HG02759 (cell line): ENCODE measurements around the gene MED13L.
"Not testable (repeated sequence)": the region's sequence is repeated elsewhere in the genome, so short reads cannot be mapped to it uniquely, and the experiment has no call there.

Experiments used
- ATAC-seq: cut with Tn5 transposase; IDR thresholded peaks from one replicate; pipeline ENCODE4 v1.9.1; 2021; ENCODE audit warnings: mild to moderate bottlenecking, moderate library complexity; ENCODE audit not compliant: unreplicated experiment

MED13L gene

GRCh38 chr12:116303929-116304328, 26.4 kb upstream of the MED13L start:
- ATAC-seq, result no peak

- no peak for ATAC-seq
These were observed 25.6 kb upstream of the MED13L start for GRCh38 chr12:116303066-116303465.

DNA sequence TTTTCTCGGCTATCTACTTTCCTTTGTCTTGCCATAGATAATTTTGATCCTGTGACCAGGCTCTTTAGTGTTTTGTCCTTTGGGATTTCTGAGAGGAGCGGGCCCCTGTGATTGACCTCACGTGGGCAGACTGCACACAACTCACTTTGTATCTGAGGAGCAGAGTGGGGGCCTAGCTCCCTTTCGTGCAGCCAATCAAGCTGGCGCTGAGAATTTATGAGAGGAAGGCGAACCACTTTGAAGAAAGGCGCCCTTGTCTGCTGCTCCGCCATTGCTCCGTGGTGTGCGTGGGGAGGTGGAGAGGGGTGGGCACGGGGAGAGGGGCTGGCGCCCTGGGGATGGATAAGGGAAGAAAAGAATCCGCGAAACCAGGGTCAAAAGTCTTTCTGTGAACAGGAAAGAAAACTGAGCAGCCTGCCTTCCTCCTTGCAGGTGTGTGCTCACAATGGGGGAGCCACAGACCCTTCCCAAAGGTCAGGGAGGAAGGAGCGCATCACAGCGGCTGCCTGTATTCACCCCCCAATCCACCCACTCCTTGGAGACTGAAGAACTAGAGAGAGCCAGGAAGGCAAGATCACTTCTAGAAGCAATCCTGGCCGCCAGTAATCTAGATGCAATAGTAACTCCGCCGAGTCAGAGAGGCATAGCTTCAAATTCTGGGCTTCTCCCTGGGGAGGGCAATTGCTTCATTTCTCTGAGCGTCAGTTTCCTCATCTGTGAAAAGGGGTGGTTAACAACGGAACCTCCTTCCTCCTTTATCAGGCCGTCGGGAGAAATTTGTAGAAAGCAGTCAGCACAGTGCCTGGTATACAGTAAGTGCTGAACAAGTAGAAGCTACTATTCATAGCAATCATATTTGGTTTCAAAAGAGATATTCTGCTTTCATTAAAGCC, 24.9 kb upstream of the MED13L start:
- no peak for ATAC-seq

DNA sequence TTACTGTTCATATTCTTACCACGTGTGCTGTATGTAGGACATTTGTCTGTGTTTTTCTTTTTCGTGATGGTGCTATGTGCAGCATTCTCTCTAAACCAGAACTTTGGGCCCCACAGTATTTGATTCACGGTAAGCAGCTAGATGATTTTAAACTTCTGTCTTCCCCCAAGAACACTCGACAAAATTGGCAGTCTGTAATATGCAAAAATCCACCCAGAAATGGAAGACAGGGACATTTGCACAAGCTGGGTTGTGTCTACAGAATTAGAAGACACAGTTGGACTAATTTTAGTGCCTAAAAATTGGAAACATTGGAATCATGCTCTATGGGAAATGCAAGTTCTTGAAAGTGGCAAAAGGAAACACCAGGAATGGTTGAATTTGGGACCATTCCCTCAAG, 24.1 kb upstream of the MED13L start:
- ATAC-seq, result no peak

DNA sequence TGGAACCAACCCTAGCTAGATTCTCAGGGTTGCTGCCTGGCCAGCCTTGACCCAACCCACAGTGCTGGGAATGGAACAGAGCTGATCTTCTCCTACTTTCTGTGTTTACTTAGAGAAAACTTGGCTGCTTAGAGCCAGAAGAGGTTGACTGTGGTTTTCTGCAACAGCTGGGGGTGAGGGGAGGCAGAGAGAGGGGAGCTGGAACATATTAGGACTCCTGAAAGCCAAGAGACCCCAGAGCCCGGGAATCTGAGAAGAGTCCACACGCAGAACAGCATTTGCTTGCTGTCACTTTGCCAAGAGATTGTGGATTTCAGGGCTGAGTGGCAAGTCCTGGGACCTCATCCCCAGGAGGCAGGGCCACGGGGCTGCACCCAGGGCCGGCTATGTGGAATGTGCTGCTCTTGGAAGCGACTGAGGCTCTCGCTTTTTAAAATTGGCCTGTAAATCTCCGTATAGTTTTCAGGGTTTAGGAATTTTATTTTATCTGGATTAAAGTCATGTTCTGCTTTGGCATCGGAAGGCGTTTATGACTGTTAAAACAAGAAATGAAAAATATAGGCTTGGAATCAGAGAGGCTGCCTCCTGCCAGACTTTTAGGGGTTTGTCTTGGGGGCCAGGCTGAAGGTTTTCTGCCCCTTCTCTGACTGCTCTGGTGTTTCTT, 22.3 kb upstream of the MED13L start:
- no peak for ATAC-seq

GRCh38 chr12:116299064-116299463, 21.6 kb upstream of the MED13L start:
- no peak for ATAC-seq

DNA sequence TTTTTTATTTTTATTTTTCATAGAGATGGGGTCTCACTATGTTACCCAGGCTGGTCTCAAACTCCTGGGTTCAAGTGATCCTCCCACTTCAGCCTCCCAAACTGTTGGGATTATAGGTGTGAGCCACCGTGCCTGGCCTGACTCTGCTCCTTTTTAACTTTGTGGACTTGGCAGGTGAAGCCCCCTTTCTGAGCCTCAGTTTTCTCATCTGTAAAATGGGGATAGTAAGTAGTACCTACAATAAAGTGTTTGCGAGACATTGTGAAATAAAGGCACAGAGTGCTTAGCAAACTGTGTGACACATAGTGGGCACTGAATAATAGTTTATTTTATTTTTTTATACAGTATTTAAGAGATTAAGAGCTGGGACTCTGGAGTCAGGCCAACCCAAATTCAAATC, 21.1 kb upstream of the MED13L start:
- no peak for ATAC-seq

DNA sequence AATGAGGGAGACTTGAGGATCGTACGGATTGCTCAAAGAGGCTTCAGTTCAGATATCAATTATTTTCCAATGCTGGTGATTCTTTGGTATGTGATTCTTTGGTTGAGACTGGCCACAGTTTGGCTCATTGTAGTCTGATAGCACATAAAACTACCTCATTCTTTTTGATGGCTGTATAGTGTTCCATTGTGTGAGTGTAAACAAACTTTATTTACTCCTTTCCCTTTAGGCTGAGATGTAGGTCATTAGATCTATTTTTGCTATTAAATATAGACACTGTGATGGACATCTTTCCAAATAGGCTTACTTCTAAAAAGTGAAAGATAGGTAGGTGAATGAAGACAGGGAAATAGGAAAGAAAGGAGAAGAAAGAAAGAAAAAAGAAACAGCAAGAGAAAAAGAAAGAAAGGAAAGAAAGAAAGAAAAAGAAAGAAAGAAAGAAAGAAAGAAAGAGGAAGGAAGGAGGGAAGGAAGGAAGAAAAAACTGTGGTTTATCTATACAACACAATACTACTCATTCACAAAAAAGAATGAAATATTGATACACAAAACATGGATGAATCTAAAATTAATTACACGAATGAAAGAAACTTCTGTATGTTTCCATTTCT, 19.8 kb upstream of the MED13L start:
- ATAC-seq, result no peak

GRCh38 chr12:116295327-116296263, 18.1 kb upstream of the MED13L start:
- ATAC-seq, result no peak

DNA sequence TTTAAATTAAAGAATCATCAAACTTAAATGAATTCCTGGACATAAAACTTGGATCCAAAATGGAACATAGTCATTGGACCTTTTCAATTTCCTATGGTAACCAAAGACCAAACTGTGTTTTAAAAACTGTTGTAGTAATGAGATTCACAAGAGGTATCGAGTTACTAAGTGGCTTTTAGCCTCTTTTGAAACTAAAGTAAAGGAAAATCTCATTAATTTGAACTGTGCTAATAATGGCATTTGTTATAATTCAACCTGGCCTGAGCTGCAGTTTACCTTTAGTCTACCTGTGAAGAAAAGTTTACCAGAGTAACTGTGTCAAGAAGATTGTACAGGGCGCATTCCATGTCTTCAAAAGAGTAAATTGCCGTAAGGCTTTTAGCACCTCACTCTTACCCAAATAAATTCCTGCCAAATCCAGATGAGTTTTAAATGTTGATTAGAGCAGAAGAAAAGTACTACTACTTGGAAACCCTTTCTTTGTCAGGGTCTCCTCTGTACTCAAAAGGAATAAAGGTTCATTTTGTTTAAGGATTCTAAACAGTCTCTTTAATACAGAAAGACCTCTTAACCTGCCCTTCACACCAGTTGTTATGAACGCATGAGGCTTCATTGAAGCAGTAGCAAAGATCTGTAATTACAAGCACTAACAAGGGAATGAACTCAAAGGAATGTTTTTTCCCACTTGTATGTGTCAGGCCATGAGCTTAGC, 17.1 kb upstream of the MED13L start:
- no peak for ATAC-seq

DNA sequence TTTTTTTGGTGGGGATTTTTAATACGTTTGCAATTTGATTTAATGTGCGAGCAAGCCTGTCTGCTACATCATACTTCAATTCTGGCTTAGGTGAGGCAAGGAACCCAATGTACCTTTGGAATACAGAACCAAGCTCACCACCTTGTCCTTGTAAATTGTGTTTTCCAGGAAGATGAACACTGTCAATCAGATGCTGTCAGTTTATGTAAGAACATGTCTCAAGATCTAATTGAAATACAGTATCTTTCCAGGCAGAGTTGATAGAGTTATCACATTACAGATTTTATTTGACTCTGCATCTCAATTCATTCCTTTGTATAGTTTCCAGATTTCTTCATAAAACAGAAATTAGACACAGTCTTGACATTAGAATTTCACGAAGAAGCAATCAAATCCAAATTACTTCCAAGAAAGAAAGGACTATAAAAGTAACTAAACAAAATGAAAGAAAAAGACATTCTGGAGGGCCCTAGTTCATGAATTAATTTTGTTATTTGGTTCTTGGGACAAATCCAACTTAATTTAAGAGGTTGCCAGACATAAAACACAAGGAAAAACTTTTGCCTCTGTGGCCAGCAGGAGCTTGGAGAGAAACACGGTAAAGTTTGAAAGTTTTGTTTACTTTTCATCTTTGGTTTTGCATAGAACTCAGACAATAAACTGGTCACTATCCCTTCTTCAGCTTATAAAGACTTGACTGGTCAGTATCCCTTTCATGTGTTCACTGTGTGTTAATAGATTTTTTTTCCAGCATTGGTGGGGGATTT, 16.4 kb upstream of the MED13L start:
- ATAC-seq, result no peak

DNA sequence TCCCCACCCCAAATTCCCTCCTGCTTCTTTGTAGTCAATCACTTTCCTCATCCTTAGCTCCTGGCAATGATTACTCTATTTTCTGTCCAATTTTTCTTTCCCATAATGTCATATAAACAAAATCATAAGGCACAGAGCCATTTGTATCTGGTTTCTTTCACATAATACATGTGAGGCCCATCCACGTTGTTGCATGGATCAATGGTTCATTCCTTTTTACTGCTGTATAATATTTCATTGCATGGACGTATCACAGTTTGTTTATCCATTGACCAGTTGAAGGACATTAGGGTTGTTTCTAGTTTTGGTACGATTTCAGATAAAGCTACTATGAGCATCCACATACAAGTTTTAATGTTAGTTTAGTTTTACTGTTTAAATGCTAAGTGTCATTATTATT, 13.7 kb upstream of the MED13L start:
- no peak for ATAC-seq

GRCh38 chr12:116288735-116289134, 11.2 kb upstream of the MED13L start:
- ATAC-seq, result no peak

- no peak for ATAC-seq
These were observed 10.4 kb upstream of the MED13L start for GRCh38 chr12:116287842-116288301.

- ATAC-seq, result no peak
These were observed 6.9 kb upstream of the MED13L start for GRCh38 chr12:116284396-116284795.

DNA sequence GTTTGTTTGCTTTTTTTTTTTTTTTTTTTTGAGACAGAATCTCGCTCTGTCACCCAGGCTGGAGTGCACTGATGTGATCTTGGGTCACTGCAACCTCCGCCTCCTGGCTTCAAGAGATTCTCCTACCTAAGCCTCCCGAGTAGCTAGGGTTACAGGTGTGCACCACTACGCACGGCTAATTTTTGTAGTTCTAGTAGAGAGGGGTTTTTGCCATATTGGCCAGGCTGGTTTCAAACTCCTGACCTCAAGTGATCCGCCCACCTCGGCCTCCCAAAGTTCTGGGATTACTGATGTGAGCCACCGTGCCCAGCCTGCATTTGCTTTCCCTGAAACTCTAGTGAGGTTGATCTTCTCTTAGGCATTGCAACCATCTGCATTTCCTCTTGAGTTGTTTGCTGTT, 6.4 kb upstream of the MED13L start:
- ATAC-seq, result not testable (repeated sequence)

DNA sequence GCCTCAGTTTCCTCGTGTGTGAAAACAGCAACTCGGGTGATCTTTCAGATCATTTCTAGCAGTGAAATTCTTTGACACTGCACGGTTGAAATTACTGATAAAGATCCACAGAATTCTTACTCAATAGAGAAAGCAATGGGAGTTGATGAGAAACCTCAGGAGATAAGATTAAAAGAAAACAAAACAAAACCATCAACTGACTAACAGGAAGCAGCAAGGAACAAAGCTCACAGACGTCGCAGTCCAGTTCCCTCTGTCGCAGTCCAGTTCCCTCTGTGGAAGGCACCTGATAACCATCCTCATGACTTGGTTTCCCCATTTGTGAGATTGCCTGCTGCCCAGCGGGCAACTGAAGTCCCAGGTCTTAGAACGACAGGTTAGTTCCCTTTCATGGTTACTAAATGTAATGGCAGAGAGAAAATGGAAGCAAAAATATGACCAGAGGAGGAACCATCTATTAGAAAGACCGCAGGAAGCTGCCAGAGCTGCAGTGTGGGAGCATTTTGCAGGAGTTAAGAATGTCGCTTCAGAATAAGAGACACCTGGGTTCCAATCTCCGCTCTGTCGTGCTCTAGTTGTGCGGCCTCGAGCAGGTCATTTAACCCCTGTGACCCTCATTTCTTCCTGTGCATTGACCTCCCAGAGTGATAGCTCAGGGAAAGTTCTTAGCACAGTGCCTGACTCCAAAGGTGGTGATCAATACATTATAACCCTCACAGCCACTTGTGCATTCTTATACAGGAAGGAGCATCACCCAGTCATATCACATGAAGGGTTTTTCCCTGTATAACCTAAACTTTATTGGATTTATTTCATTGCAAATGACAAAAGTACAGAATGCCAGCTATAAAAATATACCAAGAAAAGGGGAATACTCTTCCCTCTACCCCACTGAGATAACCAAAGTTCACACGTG, 5.1 kb upstream of the MED13L start:
- no peak for ATAC-seq

DNA sequence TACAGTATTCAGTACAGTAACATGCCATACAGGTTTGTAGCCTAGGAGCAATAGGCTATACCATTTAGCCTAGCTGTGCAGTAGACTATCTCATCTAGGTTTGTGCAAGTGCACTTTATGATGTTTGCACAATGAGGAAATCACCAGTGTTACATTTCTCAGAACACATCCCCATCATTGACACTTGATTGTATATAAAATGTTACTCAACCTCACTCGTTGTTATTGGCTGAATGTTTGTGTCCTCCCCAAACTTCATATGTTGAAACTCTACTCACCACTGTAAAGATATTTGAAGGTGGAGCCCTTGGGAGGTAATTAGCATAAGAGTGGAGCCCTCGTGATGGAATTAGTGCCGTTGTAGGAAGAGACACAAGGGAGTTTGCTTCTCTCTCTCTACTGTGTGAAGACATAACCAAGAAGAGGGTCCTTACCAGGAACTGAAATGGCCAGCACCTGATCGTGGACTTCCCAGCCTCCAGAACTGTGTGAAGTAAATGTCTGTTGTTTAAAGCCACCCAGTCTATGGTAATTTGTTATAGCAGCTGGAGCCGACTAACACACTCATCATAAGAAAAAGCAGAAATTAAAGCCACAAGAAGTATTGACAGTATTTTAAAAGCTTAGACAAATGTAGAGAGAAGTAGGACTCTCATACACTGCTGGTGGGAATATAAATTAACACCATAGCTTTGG, 3.2 kb upstream of the MED13L start:
- no peak for ATAC-seq
